Activated T-cell treated with anti-CD3 and anti-CD28 coated beads, Interleukin-2, amount 50 U/mL, for 24 hours (primary cell): ENCODE data around the gene ERBB3.

ENCODE experiments used
- DNase-seq: peaks from one replicate; pipeline ENCODE4 v3.0.0-alpha.2; 2020
- H3K27ac Mint-ChIP-seq: 2 replicates; pipeline ENCODE4 v1.8.0; 2020; ENCODE audit warnings: mild to moderate bottlenecking, mixed read lengths
- H3K27me3 Mint-ChIP-seq: 2 replicates; pipeline ENCODE4 v1.8.0; 2020; ENCODE audit warnings: mixed read lengths
- H3K36me3 Mint-ChIP-seq: 2 replicates; pipeline ENCODE4 v1.8.0; 2020; ENCODE audit warnings: low read depth, mixed read lengths
- H3K4me1 Mint-ChIP-seq: 2 replicates; pipeline ENCODE4 v1.8.0; 2020; ENCODE audit warnings: low read depth, mixed read lengths
- H3K4me3 Mint-ChIP-seq: 2 replicates; pipeline ENCODE4 v1.8.0; 2020; ENCODE audit warnings: mild to moderate bottlenecking, moderate library complexity, mixed read lengths
- H3K9me3 Mint-ChIP-seq: 2 replicates; pipeline ENCODE4 v1.8.0; 2020; ENCODE audit warnings: mixed read lengths

Gene ERBB3

DNA sequence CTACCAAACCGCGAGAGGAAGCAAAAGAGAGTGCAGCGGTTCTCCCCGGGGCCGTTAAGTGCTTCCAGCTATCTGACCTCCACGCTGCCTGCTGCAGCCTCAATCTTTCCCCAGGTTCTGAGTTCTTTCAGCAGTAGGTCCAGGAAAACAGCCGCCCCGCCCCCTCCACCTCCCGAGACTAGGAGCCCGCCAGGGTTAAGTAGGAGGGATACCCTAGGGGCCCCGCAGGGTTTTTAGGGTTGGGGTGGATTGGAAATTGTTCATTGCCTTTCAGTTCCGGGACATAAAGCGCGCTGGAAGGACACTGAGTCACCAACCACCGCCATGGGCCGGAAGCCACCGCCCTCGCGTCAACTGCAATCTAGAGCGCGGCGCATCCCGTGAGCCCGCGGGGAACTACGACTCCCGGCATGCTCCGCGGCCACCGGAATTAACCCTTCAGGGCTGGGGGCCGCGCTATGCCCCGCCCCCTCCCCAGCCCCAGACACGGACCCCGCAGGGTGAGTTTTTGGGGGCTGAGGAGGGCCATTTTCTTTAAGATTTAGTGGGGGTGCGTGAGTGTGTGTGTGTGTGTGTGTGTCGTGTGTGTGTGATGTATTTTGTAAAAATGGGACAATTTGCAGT is 72.3 kb downstream of the ERBB3 start, which contains the start of gene MYL6B:
Gene MYL6B (plus strand): TSS at position 456 of the 624 bp plus-strand sequence. CDS start 1,332 bp downstream, outside the sequence.
- Mint-ChIP-seq H3K27ac (peak within 1 kb of the TSS; percentile 97), H3K4me1 (peaks cover 43% of the 10 kb centered on the region), H3K36me3 (peaks cover 32% of the 10 kb centered on the region), H3K27me3 (no peaks in the 10 kb centered on the region), H3K4me3 (peak within 1 kb of the TSS; percentile 91), H3K9me3 (no peaks in the 10 kb centered on the region)
- DNase-seq, result peak; percentile 94
